SK-N-SH treated with all-trans-retinoic acid at 6 μM for 48 hours (cell line): ENCODE data around the gene CRYBB2.
"Not testable (repeated sequence)": the region's sequence is repeated elsewhere in the genome, so short reads cannot be mapped to it uniquely, and the experiment has no call there.

Experiments
- ATAC-seq: fragments of 200-7000 bp; cut with Tn5 transposase; 3 replicates; pipeline ENCODE4 v1.9.1; 2020; ENCODE audit warnings: mild to moderate bottlenecking, moderate library complexity

The CRYBB2 gene

DNA sequence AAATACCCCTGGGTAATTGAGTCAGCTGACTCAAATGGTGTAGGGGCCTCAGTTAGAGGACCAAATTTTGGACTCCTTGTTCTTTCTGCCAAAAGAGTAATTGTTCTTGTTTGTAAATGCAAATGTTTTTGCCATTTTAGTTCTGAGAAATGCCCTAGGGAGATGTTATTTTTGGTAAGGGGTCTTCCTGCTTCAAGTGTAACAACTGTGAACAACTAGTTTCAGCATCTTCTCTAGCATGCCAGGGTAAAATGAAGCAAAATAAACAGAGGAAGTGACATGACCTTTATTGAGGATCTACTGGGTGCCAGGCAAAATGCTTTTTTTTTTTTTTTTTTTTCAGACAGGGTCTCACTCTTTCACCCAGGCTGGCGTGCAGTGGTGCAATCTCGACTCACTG lies 60.7 kb downstream of the CRYBB2 start:
- not testable (repeated sequence) for ATAC-seq
